ENCODE measurements around the gene SAA2. TPM values are rescaled to one million over a fixed set of nuclear protein-coding genes. Genes with fewer than 3 reads are reported as not detected.

The SAA2 gene
- not detected in 2 replicates for total RNA-seq (2014; rRNA removed)
- Bru-seq, nascent RNA, result percentile 16 among the genes with signal in this experiment
- percentile 23 among the genes with signal in this experiment for BruChase-seq, experiment 1, labeled RNA remaining after a 6-hour chase
- percentile 31 among the genes with signal in this experiment for BruChase-seq, experiment 2, labeled RNA remaining after a 2-hour chase
- long read RNA-seq, result 0 reads

GRCh38 chr11:18248561-18248960 lies at the start of gene SAA2:
SAA2 (minus strand) TSS chr11:18248668; CDS start chr11:18248011, 657 bp downstream.
- Histone ChIP-seq H4K20me1 (ENCODE audit: low read length) (no peaks in the 10 kb centered on the region), H3K9me2 (replicated peaks; ENCODE audit: low read length) (no peaks in the 10 kb centered on the region), H3K27me3 (ENCODE audit: low read length) (no peaks in the 10 kb centered on the region), H3K79me2 (ENCODE audit: low read length) (no peaks in the 10 kb centered on the region), H3K27ac (ENCODE audit: low read length) (no peak within 1 kb of the TSS), H3K4me2 (ENCODE audit: low read length) (no peak within 1 kb of the TSS), H3K9ac (ENCODE audit: low read length) (no peak within 1 kb of the TSS), H3K36me3 (ENCODE audit: low read depth, low read length) (no peaks in the 10 kb centered on the region), H3F3A (ENCODE audit: low read length, unreplicated experiment) (no peaks in the 10 kb centered on the region), H3K4me3 (ENCODE audit: low read length) (no peak within 1 kb of the TSS), H3K4me1 (ENCODE audit: insufficient read depth, low read length) (no peaks in the 10 kb centered on the region), H2AFZ (ENCODE audit: low read length) (no peak within 1 kb of the TSS), H3K9me3 (ENCODE audit: low read length) (no peaks in the 10 kb centered on the region)
- ChIA-PET CTCF (no interaction called here), POLR2A (ENCODE audit: unreplicated experiment) (no interaction called here)
- intact Hi-C loops (cut with micrococcal nuclease), result loop anchor here (10.0 kb wide), 3 partner anchors 76 to 276 kb away; partner anchors contain the start of genes GTF2H1, HPS5 and TSG101
- no peak for ATAC-seq
- no peak for TF ChIP-seq EZH2phosphoT487 (IDR thresholded peaks at IDR 0.05; ENCODE audit: borderline replicate concordance, low read length)
- no peak for TF ChIP-seq CTCF (conservative IDR thresholded peaks at IDR 0.05; ENCODE audit: low read depth, low read length)
- no peak for TF ChIP-seq EZH2 (IDR thresholded peaks at IDR 0.05; ENCODE audit: low read length, unreplicated experiment)
- DNase-seq, result no peak
- no TSS peak for BruUV-seq (replicated peaks)

GRCh38 chr11:18295316-18295715 lies 46.8 kb upstream of the SAA2 start:
- Histone ChIP-seq H2AFZ (ENCODE audit: low read length) (no peak overlapping the region), H3K9ac (ENCODE audit: low read length) (no peak overlapping the region), H3K4me2 (ENCODE audit: low read length) (no peak overlapping the region), H4K20me1 (ENCODE audit: low read length) (no peaks in the 10 kb centered on the region), H3K36me3 (ENCODE audit: low read depth, low read length) (peaks cover 45% of the 10 kb centered on the region), H3K27ac (ENCODE audit: low read length) (no peak overlapping the region), H3K9me3 (ENCODE audit: low read length) (no peaks in the 10 kb centered on the region), H3F3A (ENCODE audit: low read length, unreplicated experiment) (no peaks in the 10 kb centered on the region), H3K9me2 (replicated peaks; ENCODE audit: low read length) (no peaks in the 10 kb centered on the region), H3K27me3 (ENCODE audit: low read length) (no peaks in the 10 kb centered on the region), H3K79me2 (ENCODE audit: low read length) (no peaks in the 10 kb centered on the region), H3K4me3 (ENCODE audit: low read length) (no peak overlapping the region), H3K4me1 (ENCODE audit: insufficient read depth, low read length) (no peaks in the 10 kb centered on the region)
- ChIA-PET POLR2A (ENCODE audit: unreplicated experiment) (no interaction called here), CTCF (no interaction called here)
- intact Hi-C loops (cut with micrococcal nuclease), result no loop called here
- TF ChIP-seq EZH2 (IDR thresholded peaks at IDR 0.05; ENCODE audit: low read length, unreplicated experiment) (no peak), CTCF (conservative IDR thresholded peaks at IDR 0.05; ENCODE audit: low read depth, low read length) (no peak), EZH2phosphoT487 (IDR thresholded peaks at IDR 0.05; ENCODE audit: borderline replicate concordance, low read length) (no peak)
- ATAC-seq (no peak), DNase-seq (no peak)
- no TSS peak for BruUV-seq (replicated peaks)

- H3K79me2 ChIP-seq (ENCODE audit: low read length), result no peaks in the 10 kb centered on the region
- H3K4me1 ChIP-seq (ENCODE audit: insufficient read depth, low read length), result no peaks in the 10 kb centered on the region
- no peak overlapping the region for H2AFZ ChIP-seq (ENCODE audit: low read length)
- POLR2A ChIA-PET (ENCODE audit: unreplicated experiment), result no interaction called here
- peaks cover 43% of the 10 kb centered on the region for H3K36me3 ChIP-seq (ENCODE audit: low read depth, low read length)
- no peaks in the 10 kb centered on the region for H3K9me3 ChIP-seq (ENCODE audit: low read length)
- TF ChIP-seq EZH2phosphoT487 (IDR thresholded peaks at IDR 0.05; ENCODE audit: borderline replicate concordance, low read length), result no peak
- no peak for TF ChIP-seq CTCF (conservative IDR thresholded peaks at IDR 0.05; ENCODE audit: low read depth, low read length)
- TF ChIP-seq EZH2 (IDR thresholded peaks at IDR 0.05; ENCODE audit: low read length, unreplicated experiment), result no peak
- CTCF ChIA-PET, result no interaction called here
- no peaks in the 10 kb centered on the region for H3K9me2 ChIP-seq (replicated peaks; ENCODE audit: low read length)
- intact Hi-C loops (cut with micrococcal nuclease), result no loop called here
- BruUV-seq (replicated peaks), result no TSS peak
- no peak overlapping the region for H3K4me2 ChIP-seq (ENCODE audit: low read length)
- H3K9ac ChIP-seq (ENCODE audit: low read length), result no peak overlapping the region
- H3F3A ChIP-seq (ENCODE audit: low read length, unreplicated experiment), result no peaks in the 10 kb centered on the region
- ATAC-seq (no peak), DNase-seq (no peak)
- no peak overlapping the region for H3K4me3 ChIP-seq (ENCODE audit: low read length)
- no peak overlapping the region for H3K27ac ChIP-seq (ENCODE audit: low read length)
- no peaks in the 10 kb centered on the region for H4K20me1 ChIP-seq (ENCODE audit: low read length)
- no peaks in the 10 kb centered on the region for H3K27me3 ChIP-seq (ENCODE audit: low read length)
Observed at GRCh38 chr11:18294862-18295261, 46.4 kb upstream of the SAA2 start.

Measured in PC-3 (cell line).